HepG2 (cell line): Measurements from ENCODE around the gene SKIDA1. TPM values are rescaled to one million over a fixed set of nuclear protein-coding genes. Genes with fewer than 3 reads are reported as not detected.
A peak's percentile ranks its signal among the peaks of the same experiment; 100 is the strongest.

Source experiments
- ATF1 ChIP-seq: IDR thresholded peaks from 2 replicates; pipeline ENCODE4 v1.6.1; 2016; ENCODE audit warnings: mild to moderate bottlenecking, control low read depth
- CBX2 ChIP-seq, 2 experiments: fragments of 200-600 bp in 1 of 2; sonication (generic); formaldehyde crosslinking in 1 of 2; IDR thresholded peaks; 2 replicates each; pipeline versions ENCODE4 v1.7.0 to v1.8.1; 2018 to 2022; ENCODE audit warnings: low read depth in 2 of 2, low read length in 1 of 2, mild to moderate bottlenecking in 1 of 2, missing genetic modification reagents in 1 of 2
- CC2D1A ChIP-seq: sonication (generic); formaldehyde crosslinking; IDR thresholded peaks from 2 replicates; pipeline ENCODE4 v1.8.1; 2023; ENCODE audit warnings: mild to moderate bottlenecking, missing genetic modification reagents
- CREM ChIP-seq, 2 experiments: sonication (generic) in 1 of 2; formaldehyde crosslinking in 1 of 2; IDR thresholded peaks; 2 replicates each; pipeline versions ENCODE4 v1.4.0 to v1.6.1; 2016 to 2020; ENCODE audit warnings: antibody characterized with exemption in 1 of 2, mild to moderate bottlenecking in 1 of 2, missing genetic modification reagents in 1 of 2
- FOSL1 ChIP-seq: sonication (generic); formaldehyde crosslinking; IDR thresholded peaks from 2 replicates; pipeline ENCODE4 v1.9.0; 2021; ENCODE audit warnings: missing genetic modification reagents, borderline replicate concordance
- MAF1 ChIP-seq: sonication (generic); formaldehyde crosslinking; IDR thresholded peaks from 2 replicates; pipeline ENCODE4 v1.5.0; 2020; ENCODE audit warnings: missing genetic modification reagents, borderline replicate concordance
- MLLT10 ChIP-seq: sonication (generic); formaldehyde crosslinking; IDR thresholded peaks from 2 replicates; pipeline ENCODE4 v1.4.0; 2020; ENCODE audit warnings: missing genetic modification reagents
- NFKB2 ChIP-seq: sonication (generic); formaldehyde crosslinking; IDR thresholded peaks from 2 replicates; pipeline ENCODE4 v1.4.0; 2020; ENCODE audit warnings: missing genetic modification reagents, borderline replicate concordance
- NFYB ChIP-seq: sonication (generic); formaldehyde crosslinking; IDR thresholded peaks from 2 replicates; pipeline ENCODE4 v1.4.0; 2020; ENCODE audit warnings: missing genetic modification reagents
- PAX8 ChIP-seq: sonication (generic); formaldehyde crosslinking; IDR thresholded peaks from 2 replicates; pipeline ENCODE4 v1.8.0; 2022; ENCODE audit warnings: mild to moderate bottlenecking, missing genetic modification reagents, borderline replicate concordance
- PCBP2 ChIP-seq: fragments of 200-400 bp; formaldehyde crosslinking; optimal IDR thresholded peaks from 2 replicates; pipeline ENCODE3; 2018; ENCODE audit warnings: low read length, low read depth; ENCODE audit not compliant: poor library complexity, severe bottlenecking
- PHF8 ChIP-seq: sonication (generic); formaldehyde crosslinking; IDR thresholded peaks from 2 replicates; pipeline ENCODE4 v1.5.0; 2020; ENCODE audit warnings: missing genetic modification reagents
- PITX1 ChIP-seq: sonication (generic); formaldehyde crosslinking; IDR thresholded peaks from 2 replicates; pipeline ENCODE4 v1.5.1; 2020; ENCODE audit warnings: mild to moderate bottlenecking, missing genetic modification reagents
- RAD21 ChIP-seq: fragments of 450-650 bp; formaldehyde crosslinking; IDR thresholded peaks from 2 replicates; pipeline ENCODE4 v1.5.0; 2020; ENCODE audit warnings: mild to moderate bottlenecking
- RARA ChIP-seq: IDR thresholded peaks from 2 replicates; pipeline ENCODE4 v1.6.1; 2016; ENCODE audit warnings: missing genetic modification reagents, missing compliant biosample characterization
- SATB2 ChIP-seq: sonication (generic); formaldehyde crosslinking; IDR thresholded peaks from 2 replicates; pipeline ENCODE4 v1.5.0; 2020; ENCODE audit warnings: missing genetic modification reagents
- SIN3B ChIP-seq: fragments of 150-350 bp; IDR thresholded peaks from 2 replicates; pipeline ENCODE4 v1.6.1; 2014; ENCODE audit warnings: low read length
- SMARCC2 ChIP-seq: fragments of 450-650 bp; IDR thresholded peaks from 2 replicates; pipeline ENCODE4 v1.6.1; 2017; ENCODE audit warnings: antibody characterized with exemption, mild to moderate bottlenecking
- STAG1 ChIP-seq: sonication (generic); formaldehyde crosslinking; IDR thresholded peaks from 2 replicates; pipeline ENCODE4 v1.4.0; 2020; ENCODE audit warnings: missing genetic modification reagents
- TCF12 ChIP-seq, 2 experiments: fragments of 450-650 bp in 1 of 2; sonication (generic) in 1 of 2; formaldehyde crosslinking in 1 of 2; IDR thresholded peaks; 2 replicates each; pipeline versions ENCODE4 v1.6.1 to v1.8.0; 2017 to 2022; ENCODE audit warnings: antibody characterized with exemption in 1 of 2, mild to moderate bottlenecking in 1 of 2, missing genetic modification reagents in 1 of 2, moderate library complexity in 1 of 2
- ZIK1 ChIP-seq: sonication (generic); formaldehyde crosslinking; IDR thresholded peaks from 2 replicates; pipeline ENCODE4 v1.5.0; 2020; ENCODE audit warnings: mild to moderate bottlenecking, low read depth, missing genetic modification reagents, borderline replicate concordance
- ZNF101 ChIP-seq: sonication (generic); formaldehyde crosslinking; IDR thresholded peaks from 2 replicates; pipeline ENCODE4 v1.4.0; 2020; ENCODE audit warnings: mild to moderate bottlenecking, low read depth, missing genetic modification reagents, borderline replicate concordance
- ZNF143 ChIP-seq: sonication (generic); formaldehyde crosslinking; IDR thresholded peaks from 2 replicates; pipeline ENCODE4 v1.4.0; 2020; ENCODE audit warnings: missing genetic modification reagents
- ZNF160 ChIP-seq: sonication (generic); formaldehyde crosslinking; IDR thresholded peaks from 2 replicates; pipeline ENCODE4 v1.8.0; 2022; ENCODE audit warnings: mild to moderate bottlenecking, inconsistent platforms, missing genetic modification reagents
- ZNF230 ChIP-seq: sonication (generic); formaldehyde crosslinking; IDR thresholded peaks from 2 replicates; pipeline ENCODE4 v1.4.0; 2020; ENCODE audit warnings: mild to moderate bottlenecking, missing genetic modification reagents
- ZNF337 ChIP-seq: sonication (generic); formaldehyde crosslinking; IDR thresholded peaks from 2 replicates; pipeline ENCODE4 v1.5.1; 2020; ENCODE audit warnings: missing genetic modification reagents, low read depth, mild to moderate bottlenecking, borderline replicate concordance
- ZNF414 ChIP-seq: sonication (generic); formaldehyde crosslinking; IDR thresholded peaks from 2 replicates; pipeline ENCODE4 v1.5.0; 2020; ENCODE audit warnings: missing genetic modification reagents
- ZNF431 ChIP-seq: sonication (generic); formaldehyde crosslinking; IDR thresholded peaks from 2 replicates; pipeline ENCODE4 v1.9.0; 2022; ENCODE audit warnings: missing genetic modification reagents, low read depth, mild to moderate bottlenecking, borderline replicate concordance
- ZNF530 ChIP-seq: sonication (generic); formaldehyde crosslinking; IDR thresholded peaks from 2 replicates; pipeline ENCODE4 v1.5.0; 2020; ENCODE audit warnings: low read depth, mild to moderate bottlenecking, missing genetic modification reagents
- ZNF720 ChIP-seq: sonication (generic); formaldehyde crosslinking; IDR thresholded peaks from 2 replicates; pipeline ENCODE4 v1.4.0; 2020; ENCODE audit warnings: missing genetic modification reagents
- ZNF792 ChIP-seq: IDR thresholded peaks from 2 replicates; pipeline ENCODE4 v1.6.1; 2016
- ZSCAN31 ChIP-seq: sonication (generic); formaldehyde crosslinking; IDR thresholded peaks from 2 replicates; pipeline ENCODE4 v1.5.0; 2020; ENCODE audit warnings: low read depth, mild to moderate bottlenecking, missing genetic modification reagents
- polyA plus RNA-seq, 8 experiments: library from polyadenylated mRNA; depleted of rRNA in 3 of 8; stranded (reverse) in 7 of 8; unstranded in 1 of 8; fragments of >200 nt; fragmentation: Illumina TruSeq in 4 of 8; extraction: Trizol in 4 of 8; gene quantifications; 2 replicates each; pipeline versions ENCODE4 v1.2.1 to v1.2.3, GENCODE V29; 2011 to 2016; ENCODE audit warnings: low read depth in 4 of 8, missing spikeins in 1 of 8, mixed read lengths in 1 of 8; ENCODE audit not compliant: insufficient read depth in 1 of 8
- total RNA-seq, 5 experiments: library from RNA; depleted of rRNA; stranded (reverse); fragments of >200 nt; fragmentation: Illumina TruSeq; extraction: Trizol; gene quantifications; 2 replicates each; pipeline ENCODE4 v1.2.3, GENCODE V29; 2016; ENCODE audit warnings: low read depth in 1 of 5

Gene SKIDA1
- total and polyA plus RNA-seq, 2 of the 13 experiments (the other 11 are each of a cell fraction or from before 2014, with no cell fraction given), result 0.73 to 1.5 TPM

DNA sequence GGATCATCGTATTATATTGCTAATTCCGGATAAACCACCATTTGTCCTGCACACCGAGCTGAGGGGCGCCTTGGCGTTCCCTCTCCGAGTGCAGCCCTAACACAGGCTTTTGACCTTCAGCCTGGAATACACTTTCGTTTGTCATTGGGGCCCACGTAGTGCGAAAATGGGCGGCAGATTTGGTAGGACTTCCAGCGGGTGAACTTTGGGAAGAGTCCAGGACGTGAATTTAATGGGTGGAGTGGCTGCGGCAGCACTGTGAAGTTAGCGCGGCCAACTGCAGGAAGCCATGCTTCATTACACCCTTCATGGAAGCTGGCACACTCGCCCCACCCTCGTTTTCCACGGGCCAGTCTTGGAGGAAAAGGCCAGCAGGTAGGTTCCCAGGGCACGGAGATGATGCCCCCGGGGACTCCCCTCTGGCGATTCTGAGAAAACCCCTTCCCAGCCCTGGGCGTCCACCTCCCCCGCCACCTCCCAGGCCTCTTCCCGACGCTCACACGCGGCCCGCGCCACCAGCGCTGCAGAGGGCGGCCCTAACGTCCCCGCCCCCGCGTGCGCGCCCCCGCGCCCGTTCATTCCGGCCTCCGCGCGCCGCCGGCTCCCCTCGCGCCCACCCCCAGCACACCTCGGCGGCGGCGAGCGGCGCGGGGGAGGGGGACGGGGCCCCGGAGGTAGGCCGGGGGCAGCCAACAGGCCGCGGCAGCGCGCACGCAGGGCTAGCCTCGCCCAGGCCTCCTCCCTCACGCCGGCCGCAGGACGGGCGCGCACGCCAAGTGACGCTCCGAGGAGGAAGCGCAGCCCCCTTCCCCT lies 8.2 kb upstream of the SKIDA1 start, which contains the start of gene MLLT10 (continued):
- TF ChIP-seq PHF8 (CRISPR knock-in tag), result peak; percentile 79
- TF ChIP-seq MAF1 (CRISPR knock-in tag), result 0 out of 2 replicates have a peak, but pooled peaks have one; percentile 55
- TF ChIP-seq ZNF414 (CRISPR knock-in tag), result no peak
- TF ChIP-seq SIN3B, result 0 out of 2 replicates have a peak, but pooled peaks have one; percentile 43
- 0 out of 2 replicates have a peak, but pooled peaks have one; percentile 68 for TF ChIP-seq ZNF101
- TF ChIP-seq TCF12 (IDR thresholded peaks at IDR 0.05), result no peak
- no peak; the same call in 1 of the 2 replicates for TF ChIP-seq TCF12 (CRISPR knock-in tag; IDR thresholded peaks at IDR 0.05)
- TF ChIP-seq NFKB2, result peak; percentile 92; the same call in 1 of the 2 replicates
- TF ChIP-seq NFYB (CRISPR knock-in tag), result peak; percentile 24; the same call in 1 of the 2 replicates
- TF ChIP-seq PAX8, result 0 out of 2 replicates have a peak, but pooled peaks have one; percentile 75
- no peak for TF ChIP-seq PCBP2
- TF ChIP-seq ZNF720 (CRISPR knock-in tag), result no peak
- peak; percentile 82 for TF ChIP-seq PITX1
- TF ChIP-seq ZNF431 (CRISPR knock-in tag), result peak; percentile 85; the same call in 1 of the 2 replicates
- peak; percentile 25 for TF ChIP-seq STAG1 (CRISPR knock-in tag)
- peak; percentile 52; the same call in 1 of the 2 replicates for TF ChIP-seq SATB2
- no peak for TF ChIP-seq ZIK1 (CRISPR knock-in tag)
- TF ChIP-seq ZNF230 (CRISPR knock-in tag), result peak; percentile 82; the same call in 1 of the 2 replicates
- no peak for TF ChIP-seq MLLT10 (CRISPR knock-in tag)
- peak; percentile 75; the same call in 1 of the 2 replicates for TF ChIP-seq CREM (IDR thresholded peaks at IDR 0.05)
- TF ChIP-seq CREM (CRISPR knock-in tag; IDR thresholded peaks at IDR 0.05), result no peak
- TF ChIP-seq CC2D1A (CRISPR knock-in tag), result no peak
- TF ChIP-seq FOSL1 (CRISPR knock-in tag), result no peak
- 0 out of 2 replicates have a peak, but pooled peaks have one; percentile 13 for TF ChIP-seq ZNF337
- peak; percentile 90 for TF ChIP-seq ZNF160 (CRISPR knock-in tag)
- peak; percentile 19; the same call in 1 of the 2 replicates for TF ChIP-seq ZNF792 (CRISPR knock-in tag)
- TF ChIP-seq RARA (CRISPR knock-in tag), result 0 out of 2 replicates have a peak, but pooled peaks have one; percentile 3
- TF ChIP-seq ZNF530 (CRISPR knock-in tag), result no peak
- no peak for TF ChIP-seq CBX2 (IDR thresholded peaks at IDR 0.05; ENCODE audit: low read depth, low read length)
- no peak for TF ChIP-seq CBX2 (CRISPR knock-in tag; IDR thresholded peaks at IDR 0.05; ENCODE audit: low read depth)
- no peak for TF ChIP-seq ATF1 (CRISPR knock-in tag)
- TF ChIP-seq ZNF143, result peak; percentile 73
- TF ChIP-seq SMARCC2, result no peak
- peak; percentile 79 for TF ChIP-seq ZSCAN31 (CRISPR knock-in tag)
- peak; percentile 69; the same call in 1 of the 2 replicates for TF ChIP-seq RAD21
